Ammon's horn (tissue), 1 donor: ENCODE data around the gene POTEB3.
"Not testable (repeated sequence)": the region's sequence is repeated elsewhere in the genome, so short reads cannot be mapped to it uniquely, and the experiment has no call there.

Source experiments
- DNase-seq: peaks from one replicate; pipeline ENCODE4 v3.0.0-alpha.2; 2016; ENCODE audit warnings: low spot score

Gene POTEB3

DNA sequence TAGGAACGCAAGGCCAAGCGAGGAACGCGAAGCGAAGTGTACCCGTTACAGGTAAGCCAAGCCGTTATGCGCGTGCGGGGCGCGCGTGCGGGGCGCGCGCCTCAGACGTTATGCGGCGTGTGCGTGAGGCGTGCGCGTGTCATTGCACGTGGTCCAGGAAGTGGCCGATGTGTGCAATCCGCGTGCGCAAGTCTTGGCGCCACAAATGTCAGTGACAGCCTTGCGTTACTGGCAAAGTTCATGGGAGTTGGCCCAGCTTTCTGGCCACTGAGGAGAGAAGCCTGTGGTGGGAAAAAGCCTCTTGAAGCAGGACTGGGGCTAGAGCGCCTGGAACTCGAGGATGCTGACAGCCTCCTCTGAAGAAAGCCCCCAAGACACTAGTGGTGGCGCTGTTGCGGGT lies at the start of gene POTEB3:
POTEB3 (minus strand) TSS at position 101 of the 400 bp plus-strand sequence. CDS start 488 bp downstream, outside the sequence.
- not testable (repeated sequence) for DNase-seq

DNA sequence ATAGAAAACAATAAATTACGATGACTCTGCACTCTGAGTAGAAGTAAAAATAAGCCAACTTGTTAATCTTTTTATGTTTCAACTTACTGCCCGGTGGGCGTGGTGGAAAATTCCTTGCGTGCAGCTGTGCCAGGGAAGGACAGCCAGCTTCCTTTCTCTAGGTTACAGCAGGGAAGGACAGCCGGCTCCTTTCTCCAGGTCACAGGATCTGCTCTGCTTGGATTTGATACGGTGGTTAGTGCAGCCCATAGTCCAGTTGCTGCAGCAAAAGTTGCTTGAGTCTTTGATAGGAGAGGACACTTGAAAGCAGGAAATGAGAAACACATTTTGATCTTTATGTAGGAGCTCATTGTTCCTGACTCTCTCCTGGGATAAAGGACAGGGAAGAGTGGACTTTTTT lies 13.4 kb upstream of the POTEB3 start:
- DNase-seq = not testable (repeated sequence)

DNA sequence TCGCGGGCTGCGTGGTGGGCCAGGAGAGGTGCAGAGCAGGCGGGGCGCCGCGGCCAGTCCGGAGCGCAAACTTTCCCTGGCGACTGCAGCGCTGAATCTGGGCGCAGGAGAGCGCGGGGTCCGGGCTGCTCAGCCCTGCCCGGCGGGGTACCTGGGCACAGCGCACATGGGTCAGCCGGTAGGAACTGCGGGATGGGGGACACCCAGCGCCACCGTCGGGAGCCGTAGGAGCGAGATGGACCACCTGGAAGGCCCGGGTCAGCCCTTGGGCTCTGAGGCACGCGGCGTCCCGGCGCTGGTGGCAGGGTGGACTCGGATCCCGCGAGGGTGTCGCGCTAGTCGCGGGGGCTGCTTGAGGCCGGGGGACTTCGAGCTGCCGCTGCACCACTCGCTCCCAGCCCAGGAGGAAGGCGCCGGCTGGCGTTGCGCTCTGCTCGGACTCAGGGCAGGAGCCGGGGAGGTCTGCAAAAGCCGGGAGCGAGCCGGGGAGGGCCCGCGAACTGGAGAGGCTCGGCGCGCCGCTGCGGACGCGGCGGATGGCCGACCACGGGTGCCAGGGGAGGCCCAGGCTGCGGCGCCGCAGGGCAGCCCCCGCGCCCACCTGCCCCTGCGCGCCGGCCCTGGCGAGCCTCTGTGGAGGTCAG lies 11.7 kb upstream of the POTEB3 start:
- DNase-seq = not testable (repeated sequence)

DNA sequence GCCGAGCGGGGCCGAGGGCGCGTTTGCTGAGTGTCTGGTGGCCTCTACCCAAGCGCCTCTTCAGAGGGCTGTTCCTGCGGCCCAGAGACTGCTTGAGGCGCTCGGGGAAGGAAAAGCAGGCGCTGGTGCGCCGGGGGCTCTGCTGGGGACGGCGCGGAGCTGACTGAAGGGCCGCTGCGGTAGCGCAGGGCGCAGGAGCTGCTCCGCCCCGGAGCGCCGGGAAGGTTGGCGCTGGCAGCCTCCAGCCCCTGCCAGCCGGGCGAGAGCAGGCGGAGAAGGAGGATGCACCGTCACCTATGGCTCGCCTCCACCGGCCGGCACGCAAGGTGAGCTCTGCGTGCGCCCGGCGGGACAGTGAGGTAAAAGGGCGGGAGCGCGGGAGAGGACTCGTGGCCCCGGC lies 11.2 kb upstream of the POTEB3 start:
- DNase-seq = not testable (repeated sequence)

DNA sequence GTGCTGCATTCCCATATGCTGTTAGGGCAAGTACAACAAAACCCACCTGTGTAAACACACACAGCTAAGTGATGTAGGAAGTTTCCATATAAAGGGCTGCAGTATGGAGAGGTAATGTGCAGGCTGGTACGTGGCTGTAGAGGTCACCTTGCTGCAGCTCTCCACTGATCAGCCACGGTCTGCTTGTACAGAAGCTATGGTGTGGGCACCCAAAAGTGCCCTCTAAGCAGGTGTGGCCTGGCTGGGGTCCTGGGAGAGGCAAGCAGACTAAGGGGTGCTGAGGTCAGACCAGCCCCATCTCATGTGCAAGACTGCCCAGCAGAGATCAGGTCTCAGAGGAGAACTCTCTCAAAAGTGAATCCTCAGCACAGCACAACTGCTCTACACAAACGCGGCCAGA lies 32.9 kb downstream of the POTEB3 start:
- DNase-seq = not testable (repeated sequence)

DNA sequence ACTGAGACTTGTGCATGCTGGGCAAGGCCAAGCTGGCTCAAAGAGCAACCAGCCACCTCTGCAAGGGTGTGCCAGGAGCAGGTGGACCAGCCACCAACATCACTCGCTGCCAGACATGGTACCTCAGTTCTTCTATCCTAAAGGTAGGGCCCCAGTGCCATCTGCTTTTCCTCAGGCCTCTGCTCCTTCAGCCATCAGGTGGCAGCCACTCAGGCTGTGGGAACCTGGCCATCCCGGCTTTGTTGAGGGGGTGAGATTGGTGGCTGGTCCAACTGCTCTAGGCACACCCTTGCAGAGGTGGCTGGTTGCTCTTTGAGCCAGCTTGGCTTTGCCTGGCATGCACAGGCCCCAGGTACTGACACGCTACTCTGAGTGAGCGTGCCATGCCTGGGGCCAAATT lies 38.8 kb downstream of the POTEB3 start:
- not testable (repeated sequence) for DNase-seq

DNA sequence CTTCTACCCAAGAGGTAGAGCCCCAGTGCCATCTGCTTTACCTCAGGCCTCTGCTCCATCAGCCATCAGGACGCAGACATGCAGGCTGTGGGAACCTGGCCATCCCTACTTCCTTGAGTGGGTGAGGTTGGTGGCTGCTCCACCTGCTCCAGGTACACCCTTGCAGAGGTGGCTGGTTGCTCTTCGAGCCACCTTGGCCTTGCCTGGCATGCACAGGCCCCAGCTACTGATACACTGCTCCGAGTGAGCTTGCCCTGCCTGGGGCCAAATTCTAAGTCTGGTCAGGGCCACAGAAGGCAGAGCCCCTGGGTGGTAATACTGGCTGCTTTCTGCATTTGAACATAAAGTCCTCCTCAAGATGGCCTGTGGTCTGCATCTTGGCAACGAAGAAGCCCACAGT lies 41.2 kb downstream of the POTEB3 start:
- DNase-seq = not testable (repeated sequence)

DNA sequence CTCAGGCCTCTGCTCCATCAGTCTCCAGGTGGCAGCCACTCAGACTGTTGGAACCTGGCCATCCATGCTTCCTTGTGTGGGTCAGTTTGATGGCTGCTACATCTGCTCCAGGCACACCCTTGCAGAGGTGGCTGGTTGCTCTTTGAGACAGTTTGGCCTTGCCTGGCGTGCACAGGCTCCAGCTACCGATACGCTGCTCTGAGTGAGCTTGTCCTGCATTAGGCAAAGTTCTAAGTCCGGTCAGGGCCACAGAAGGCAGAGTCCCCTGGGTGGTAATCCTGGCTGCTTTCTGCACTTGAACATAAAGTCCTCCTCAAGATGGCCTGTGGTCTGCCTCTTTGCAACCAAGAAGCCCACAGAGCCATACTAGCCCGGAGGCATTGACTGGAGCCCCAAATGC lies 41.8 kb downstream of the POTEB3 start:
- DNase-seq = not testable (repeated sequence)

DNA sequence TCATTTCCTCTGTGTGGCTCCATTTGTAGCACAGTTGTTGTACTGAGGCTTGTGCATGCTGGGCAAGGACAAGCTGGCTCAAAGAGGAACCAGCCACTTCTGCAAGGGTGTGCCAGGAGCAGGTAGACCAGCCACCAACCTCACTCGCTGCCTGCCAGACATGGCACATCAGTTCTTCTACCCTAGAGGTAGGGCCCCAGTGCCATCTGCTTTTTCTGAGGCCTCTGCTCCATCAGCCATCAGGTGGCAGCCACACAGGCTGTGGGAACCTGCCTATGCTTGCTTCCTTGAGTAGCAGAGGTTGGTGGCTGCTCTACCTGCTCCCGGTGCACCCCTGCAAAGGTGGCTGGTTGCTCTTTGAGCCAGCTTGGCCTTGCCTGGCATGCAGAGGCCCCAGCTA lies 42.6 kb downstream of the POTEB3 start:
- not testable (repeated sequence) for DNase-seq

DNA sequence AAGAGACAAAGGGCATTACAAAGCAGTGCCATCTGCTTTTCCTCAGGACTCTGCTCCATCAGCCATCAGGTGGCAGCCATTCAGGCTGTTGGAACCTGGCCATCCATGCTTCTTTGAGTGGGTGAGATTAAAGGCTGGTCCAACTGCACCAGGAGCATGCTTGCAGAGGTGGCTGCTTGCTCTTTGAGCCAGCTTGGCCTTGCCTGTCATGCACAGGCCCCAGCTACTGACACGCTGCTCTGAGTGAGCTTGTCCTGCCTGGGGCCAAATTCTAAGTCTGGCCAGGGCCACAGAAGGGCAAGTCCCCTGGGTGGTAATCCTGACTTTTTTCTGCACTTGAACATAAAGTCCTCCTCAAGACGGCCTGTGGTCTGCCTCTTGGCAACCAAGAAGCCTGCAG lies 43.1 kb downstream of the POTEB3 start:
- not testable (repeated sequence) for DNase-seq

DNA sequence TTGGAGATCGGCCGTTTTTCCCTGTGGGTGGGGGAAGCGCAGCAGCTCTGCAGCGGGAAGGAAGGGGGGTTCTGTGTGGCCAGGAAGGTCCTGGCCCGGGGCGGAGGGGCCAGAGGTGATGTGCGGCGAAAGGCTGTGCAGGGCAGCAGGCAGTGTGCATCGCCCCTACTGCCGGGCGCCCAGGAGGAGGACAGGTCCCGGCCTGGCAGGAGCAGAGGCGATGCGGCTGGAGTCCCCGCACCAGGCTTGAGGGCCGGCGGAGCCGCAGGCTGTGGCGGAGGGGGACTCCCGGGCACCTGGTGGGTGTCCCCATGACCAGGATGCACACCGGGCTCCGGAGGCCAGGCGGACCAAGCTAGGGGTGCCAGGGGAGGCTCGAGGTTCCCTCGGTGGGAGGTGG lies 54.3 kb downstream of the POTEB3 start:
- DNase-seq = not testable (repeated sequence)

DNA sequence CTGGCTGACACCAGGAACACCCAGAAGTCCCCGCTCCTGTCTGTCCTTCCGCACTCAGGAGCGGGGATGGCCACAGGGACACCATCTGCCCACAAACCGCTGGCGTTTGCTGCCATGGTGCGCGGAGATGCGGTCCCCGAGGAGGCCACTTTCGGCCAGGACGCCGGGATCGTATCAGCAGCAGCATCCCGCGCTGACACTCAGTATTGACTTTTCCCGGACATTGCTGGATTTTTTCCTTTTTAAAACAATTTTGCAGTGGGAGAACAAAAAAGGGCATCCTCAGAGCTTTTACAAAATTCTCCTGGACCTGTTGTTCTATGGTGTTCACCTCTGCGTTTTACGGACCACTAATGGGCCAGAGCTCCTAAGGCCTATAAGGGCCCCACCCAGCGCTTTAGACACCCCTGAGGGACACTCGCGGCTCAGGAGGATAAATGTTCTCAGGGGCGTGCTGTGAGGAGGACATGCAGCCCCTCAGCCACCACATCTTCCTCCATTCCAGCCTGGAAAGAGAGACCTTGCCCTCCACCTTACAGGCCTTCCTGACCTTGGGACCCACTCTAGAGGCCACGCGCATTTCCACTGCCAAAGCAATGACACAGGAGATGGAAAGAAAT lies 56.3 kb downstream of the POTEB3 start:
- not testable (repeated sequence) for DNase-seq

DNA sequence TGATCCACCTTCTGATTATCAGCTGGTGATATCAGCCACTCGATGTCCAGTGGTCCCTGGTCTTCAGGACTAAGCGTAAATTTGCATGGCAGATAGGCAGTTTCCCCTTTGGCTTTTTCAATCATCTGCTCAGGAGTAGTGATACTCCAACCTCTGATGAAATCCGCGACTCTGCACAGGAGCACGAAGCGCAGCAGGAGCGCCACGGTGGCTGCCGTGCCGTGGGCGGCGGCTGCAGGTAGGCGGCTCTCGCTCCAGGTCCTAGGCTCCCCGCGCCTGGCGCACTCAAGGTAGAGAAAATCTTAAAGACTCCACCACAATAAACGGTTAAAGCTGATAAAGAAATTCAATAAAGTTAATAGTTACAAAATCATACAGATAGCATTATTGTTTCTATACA lies 66.6 kb downstream of the POTEB3 start:
- not testable (repeated sequence) for DNase-seq

DNA sequence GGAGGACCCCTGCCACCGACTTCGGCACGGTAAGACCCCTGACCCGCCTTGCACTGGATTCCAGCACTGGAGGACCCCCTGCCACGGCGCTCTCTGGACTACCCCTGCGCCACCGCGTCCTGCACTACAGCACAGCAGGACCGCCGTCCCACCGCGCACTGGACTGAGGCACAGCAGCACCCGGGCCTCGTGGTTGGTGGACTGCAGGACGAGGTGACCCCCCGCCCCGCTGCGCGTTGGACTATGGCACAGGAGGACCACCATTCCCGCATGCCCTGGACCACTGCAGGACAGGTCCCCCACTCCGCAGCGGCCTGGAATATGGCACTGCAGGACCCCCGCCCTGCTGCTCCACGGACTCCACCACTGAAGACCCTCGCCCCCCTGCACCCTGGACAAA lies 71.1 kb downstream of the POTEB3 start:
- DNase-seq = not testable (repeated sequence)

DNA sequence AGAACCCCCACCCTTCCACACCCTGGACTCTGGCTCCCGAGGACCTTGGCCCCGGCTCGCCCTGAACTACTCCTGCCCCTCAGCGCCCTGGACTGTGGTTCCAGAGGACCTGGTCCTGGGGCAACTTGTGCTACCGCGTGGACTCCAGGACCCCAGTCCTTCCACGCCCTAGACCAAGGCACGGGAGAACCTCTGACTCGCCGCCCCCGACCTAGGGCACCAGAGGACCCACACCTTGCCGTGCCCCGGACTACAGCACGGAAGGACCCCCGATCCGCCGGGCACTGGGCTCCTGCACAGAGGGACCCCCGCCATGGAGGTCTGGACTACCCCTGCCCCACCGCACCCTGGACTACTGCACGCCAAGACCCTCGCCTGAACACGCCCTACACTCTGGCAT lies 71.7 kb downstream of the POTEB3 start:
- DNase-seq = not testable (repeated sequence)
